Stimulated activated CD8-positive, alpha-beta memory T cell treated with anti-CD3 and anti-CD28 coated beads, Interleukin-7, amount 100 ng/mL, for 48 hours (primary cell): ENCODE data around the gene PLEKHA7.

Experiments
- DNase-seq, 2 donors: peaks; one replicate each; pipeline ENCODE4 v3.0.0-alpha.2; 2020; ENCODE audit warnings: low read depth in 1 of 2; ENCODE audit errors: extremely low read depth in 1 of 2

PLEKHA7 gene

DNA sequence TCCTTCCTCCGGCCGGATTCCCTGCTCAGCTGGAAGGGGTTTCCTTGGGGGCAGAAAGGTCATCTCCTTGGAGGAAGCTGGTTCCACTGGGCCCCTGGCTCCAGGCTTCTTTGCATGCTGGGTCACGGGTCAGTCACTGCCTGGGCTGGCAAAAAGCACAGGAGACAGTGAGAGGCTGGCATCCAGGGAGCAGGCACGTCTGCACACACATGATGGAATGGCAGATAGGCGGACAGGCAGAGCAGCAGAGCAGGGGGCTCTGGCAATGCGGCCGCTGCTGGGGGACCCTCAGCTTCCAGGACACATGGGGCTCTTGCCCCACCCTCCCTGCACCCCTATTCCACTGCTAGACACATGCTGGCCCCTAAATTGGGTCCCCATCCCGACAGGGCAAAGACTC lies 235.3 kb downstream of the PLEKHA7 start:
- DNase-seq: no peak

DNA sequence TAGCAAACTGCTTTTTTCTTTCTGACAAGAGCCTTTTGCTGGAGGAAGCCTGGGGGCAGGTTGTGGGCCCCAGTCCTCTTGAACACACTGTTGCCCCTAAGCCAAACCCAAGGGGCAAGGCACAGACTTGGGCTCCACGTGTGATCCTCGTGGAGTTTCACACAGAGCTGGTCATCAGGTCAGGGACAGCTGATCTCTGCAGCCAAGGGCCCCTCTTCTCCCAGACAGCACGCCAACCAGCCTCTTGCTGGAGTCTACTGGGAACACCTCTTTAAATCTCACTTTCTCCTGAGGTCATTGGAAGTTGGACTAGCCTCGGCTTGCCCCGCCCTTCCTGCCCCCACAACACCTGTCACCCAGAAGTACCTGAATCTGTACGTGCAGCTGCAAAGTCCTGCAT lies 235.9 kb downstream of the PLEKHA7 start:
- DNase-seq: no peak

DNA sequence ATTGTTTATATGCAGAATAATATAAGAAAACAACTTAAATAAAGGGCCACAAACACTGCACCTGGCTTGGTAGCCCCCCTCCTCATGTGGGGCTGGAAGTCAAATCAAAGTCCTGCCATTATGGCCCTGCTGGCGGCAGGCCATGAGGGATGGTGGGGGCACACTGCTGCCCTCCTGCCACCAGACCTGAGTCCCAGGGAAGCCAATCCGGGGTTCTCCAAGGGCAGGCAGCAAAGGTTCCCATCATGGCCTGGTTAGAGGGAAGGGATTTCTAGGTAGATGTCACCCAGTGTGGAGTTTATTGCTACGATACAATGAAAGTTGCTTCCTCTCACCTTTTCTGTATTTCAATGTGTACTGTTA lies 236.6 kb downstream of the PLEKHA7 start:
- DNase-seq: no peak

DNA sequence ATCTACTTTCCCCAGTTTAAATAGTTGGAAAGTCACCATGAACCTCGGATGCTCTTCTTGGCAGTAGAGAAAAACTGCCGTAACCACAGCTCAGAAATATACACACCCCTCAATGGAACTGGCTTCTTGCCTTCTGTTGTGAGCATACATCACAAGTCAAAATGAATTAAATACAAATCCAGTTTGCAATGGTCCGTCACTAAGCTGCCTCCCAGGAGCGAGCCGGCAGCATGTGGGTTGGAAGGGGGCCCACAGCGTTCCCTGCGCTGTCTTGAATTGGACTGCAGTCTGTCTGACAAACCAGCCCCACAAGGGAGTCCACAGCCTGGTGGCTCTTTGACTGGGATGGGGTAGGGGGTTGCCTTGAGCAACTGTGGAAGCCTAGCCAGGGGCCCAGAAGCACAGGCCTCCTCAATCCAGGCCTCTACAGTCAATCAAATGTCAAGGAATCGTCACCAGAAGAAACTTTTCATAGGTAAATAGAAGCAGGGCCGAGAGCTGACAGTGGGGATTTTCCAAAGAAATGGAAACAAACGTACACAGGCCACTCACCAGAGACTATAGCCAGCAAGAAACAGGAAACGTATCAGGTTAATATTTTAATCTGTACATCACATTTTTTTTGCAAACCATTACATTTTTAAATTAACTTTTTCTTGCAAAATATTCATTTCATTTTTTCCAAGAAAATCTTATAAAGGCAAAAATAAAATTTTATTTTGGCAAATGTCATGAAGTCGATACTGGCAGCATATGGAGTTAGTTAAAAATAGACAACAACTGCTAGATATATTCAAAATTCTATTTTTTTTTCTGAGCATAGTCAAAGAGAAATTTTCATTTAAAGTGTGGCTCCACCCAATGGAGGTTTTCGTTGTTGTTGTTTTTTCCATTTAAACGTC lies 237.3 kb downstream of the PLEKHA7 start:
- DNase-seq: no peak

DNA sequence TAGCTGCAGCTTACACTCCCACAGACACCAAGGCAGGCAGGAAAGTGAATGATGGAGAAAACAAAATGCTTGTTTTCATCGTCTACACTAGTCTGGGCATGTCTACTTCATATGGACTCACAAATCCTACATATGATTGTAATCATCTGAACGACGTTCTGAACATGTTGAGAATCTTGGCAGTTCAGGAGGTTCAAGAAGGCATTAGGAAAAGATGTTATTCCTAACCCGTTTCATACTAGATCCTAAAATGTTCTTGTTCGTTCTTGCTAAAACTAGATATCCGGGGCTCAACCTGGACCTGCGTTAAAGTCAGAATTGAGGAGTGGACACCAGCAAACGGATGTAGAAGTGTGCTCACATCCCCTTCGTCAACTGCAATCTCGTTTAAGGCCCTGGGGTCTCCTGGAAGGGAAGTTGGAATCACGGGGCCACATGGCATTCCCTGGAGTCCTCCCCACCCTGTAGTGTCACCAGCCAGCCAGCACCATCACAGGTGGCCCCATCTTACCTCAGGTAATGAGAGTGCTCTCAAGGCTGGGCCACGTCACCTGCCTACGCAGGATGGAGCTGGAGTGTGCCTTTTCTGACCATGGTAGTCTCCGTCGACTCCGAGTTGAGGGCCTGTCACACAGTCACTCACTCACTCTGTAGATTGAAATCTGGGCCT lies 238.5 kb downstream of the PLEKHA7 start:
- DNase-seq: no peak

DNA sequence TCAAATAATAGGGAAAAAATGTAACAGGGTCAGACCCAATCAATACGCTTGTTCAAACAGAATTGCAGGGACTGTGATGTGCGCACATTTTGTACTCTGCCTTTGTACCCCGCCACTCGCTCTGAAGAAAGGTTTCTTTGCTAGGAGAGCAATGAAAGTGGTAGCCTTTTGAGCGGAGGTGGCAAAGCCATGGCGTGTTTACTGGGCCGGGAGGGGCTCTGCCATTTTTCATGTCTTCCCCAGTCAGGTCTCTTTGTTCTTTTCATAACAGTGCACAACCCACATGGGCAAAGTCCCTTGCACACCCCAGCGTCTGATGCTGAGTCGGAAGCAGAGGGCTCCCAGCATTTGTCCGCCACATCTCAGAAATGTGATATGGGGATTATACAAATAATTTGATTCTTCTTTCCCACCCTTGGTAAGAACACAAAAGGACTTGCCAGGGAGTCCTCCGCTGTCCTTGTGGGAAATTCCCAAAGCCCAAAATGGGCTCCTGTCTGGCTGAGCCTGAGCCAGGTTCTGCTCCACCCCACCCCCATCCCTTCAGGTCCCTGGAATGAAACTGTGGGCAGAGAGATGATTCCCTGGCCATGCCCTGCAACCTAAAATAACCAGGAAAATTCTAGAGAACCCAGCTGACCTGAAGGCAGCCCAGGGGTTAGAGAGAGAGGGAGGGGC lies 239.1 kb downstream of the PLEKHA7 start:
- no peak for DNase-seq

DNA sequence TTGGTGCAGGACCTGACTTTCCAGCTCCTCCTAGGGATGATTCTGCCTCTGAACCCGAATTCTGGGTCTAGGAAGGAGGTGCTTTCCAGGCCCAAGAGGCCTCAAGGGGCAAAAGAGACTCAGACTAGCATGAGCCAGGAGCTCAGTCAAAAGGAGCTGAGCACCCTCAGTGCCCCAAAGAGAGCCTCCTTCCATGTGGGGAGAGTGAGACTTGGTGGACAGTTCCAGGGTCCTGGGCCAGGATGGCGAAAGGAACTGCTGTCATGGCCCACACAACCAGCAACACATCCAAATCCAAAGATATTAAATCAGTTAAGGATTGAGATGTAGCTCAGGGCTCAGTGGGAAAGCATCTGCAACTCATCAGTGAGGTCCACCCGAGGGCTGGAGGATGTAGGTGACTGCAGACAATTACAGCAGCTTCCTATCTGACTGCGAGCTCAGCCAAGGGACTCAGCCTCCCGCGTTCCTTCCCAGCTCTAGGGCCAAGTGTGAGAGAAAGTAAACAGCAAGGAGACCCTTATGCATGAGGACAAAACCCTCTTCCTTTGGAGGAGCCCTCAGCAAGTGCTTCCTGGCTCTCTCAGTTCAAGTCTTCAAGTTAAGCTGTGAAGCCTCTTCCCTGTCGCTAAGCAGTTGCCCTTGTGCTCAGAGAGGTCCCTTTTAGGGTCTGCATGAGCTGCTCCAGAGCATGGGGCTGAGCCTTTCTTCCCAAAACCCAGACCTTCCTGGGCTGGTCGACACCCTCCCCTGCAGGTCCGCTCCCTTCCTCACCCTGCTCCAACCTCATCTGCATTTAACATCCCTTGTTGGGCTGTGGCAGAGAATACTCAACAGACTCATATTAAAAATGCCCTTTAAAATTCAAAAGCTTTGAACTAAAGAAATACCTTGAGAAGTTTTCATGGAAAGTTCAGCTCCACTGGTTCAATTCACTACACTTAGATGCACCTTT lies 240.0 kb downstream of the PLEKHA7 start:
- no peak for DNase-seq

DNA sequence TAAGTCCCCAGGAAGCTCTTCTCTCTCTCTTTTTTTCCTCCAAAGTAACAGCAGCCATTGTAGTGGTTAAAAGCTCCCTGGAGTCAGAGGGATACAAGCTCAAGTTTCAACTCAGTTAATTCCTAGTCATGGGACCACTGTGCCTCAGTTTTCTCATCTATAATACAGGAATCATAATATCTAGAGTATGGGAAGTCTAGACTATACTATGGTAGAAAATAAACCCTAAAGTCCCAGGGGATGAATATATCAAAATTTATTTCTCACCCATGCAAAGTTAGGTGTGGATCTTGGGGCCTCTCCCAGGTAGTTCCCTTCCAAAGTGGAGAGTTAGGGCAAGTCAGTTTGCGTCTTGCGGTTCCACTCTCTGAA lies 242.1 kb downstream of the PLEKHA7 start:
- no peak for DNase-seq

DNA sequence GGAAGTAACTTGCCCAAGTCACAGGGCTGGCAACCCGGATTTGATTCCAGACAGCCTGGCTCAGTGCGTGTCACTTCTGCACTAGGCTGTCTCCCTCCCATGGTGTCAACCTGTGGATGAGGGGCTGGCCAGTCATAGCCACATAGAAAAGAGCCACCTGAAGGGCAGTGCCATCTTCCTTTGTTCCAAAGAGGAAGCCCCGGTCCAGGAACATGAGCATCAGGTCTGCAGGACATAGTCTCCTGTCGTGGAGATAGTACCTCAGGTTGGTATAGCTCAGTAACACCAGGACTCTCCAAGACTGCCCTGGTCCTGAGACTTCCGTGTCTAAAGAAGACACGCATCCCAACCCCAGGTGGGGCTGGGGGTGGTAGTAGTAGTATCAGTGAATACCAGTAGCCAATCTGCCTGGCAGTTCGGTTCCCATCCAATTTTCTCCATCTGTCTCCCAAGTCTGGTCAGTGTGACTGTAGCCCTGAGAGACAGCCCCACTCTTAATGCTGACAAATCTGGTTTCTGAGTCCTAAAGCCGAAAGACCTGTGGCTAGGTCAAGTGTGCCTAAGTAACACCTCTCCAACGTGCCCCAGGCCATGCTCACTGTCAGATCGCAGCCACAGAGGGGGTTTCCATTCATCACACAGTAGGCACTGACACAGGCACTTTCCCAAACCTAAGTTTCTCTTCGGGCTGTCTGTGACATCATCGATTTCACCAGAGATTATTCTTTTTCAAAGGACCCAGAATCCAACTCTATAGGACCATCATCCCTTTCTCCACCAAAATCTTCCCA lies 242.7 kb downstream of the PLEKHA7 start:
- no peak for DNase-seq

DNA sequence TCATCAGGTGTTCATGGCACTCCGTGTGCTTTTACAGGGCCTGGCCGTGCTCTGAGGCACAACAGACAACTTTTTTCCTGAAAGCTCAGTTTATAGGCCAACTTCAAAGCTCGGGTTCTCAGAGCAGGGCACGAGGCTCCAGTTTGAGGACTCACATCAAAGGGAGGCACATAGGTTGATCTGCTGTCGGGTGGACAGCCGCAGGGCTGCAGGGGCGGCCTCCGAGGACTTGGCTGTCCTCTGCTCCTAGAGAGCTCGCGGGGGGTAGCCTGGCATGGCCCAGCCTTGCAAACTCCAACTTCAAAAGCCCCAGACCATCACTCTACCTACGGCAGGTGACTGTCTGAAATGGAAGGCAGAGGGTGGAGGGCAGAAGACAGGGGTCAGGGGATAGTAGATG lies 244.2 kb downstream of the PLEKHA7 start:
- no peak for DNase-seq

DNA sequence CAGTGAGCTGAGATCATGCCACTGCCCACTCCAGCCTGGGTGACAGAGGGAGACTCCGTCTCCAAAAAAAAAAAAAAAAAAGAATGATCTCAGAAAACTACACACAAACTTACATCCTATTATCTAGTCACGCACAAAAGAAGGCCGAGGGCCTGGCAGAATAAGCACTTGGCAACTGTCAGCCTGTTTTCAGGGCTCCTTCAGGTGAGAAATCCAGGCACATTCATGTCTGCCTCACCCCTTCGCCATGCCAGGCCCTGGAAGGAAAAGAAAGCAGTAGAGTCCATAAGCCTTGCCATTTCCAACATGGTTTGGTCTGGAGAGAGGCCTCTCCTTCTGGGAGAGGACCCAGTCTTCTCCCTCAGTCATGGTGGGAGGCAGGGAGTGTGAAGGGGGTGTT lies 244.8 kb downstream of the PLEKHA7 start:
- no peak for DNase-seq

DNA sequence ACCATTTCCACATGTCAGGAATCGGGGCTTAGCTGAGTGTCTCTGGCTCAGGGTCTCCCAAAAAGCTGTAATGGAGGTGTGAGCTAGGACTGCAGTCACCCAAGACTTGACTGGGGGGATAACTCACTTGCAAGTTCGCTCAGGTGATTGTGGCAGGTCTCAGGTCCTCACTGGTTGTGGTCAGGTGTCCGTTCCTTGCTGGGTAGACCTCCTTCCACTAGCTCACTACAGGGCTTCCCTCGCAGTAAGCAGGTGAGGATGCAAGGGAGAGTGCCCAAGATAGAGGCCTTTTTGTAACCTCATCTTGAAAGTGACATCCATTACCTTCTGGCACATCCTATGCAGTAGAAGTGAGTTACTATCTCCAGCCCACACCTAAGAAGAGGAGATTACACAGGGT lies 246.3 kb downstream of the PLEKHA7 start:
- no peak for DNase-seq

DNA sequence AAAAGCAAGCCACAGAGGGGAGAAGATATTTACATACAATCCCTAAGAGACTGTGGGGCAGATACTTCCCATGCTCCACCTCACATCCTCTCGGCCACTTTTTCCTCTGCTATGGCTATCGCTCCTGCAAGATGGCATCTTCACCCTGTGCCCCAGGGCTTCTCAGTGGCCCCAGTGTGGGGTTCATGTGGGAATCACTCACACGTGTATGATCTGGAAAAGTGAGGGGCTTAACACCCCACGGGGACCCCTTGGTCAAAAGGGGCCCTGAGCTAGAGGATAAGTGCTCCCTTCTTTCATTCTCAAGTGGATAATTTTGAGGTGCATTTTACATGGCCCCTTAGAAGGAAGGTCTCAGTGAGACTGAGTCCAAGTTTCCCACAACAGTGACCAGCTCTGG lies 247.1 kb downstream of the PLEKHA7 start:
- DNase-seq: no peak

DNA sequence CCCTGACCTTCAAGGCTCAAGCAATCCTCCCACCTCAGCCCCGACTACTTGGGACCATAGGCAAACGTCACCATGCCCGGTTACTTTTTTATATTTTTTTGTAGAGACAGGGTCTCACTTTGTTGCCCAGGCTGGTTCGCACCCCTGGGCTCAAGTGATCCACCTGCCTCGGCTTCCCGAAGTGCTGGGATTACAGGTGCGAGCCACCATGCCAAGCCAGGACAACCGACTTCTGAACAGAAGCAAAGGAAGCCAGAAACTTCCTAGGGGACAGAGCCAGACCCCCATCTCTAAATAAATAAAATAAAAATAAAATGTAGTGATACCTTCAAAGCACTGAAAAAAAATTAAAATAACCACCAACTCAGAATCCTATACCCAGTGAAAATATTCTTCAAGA lies 249.3 kb downstream of the PLEKHA7 start:
- DNase-seq: no peak

DNA sequence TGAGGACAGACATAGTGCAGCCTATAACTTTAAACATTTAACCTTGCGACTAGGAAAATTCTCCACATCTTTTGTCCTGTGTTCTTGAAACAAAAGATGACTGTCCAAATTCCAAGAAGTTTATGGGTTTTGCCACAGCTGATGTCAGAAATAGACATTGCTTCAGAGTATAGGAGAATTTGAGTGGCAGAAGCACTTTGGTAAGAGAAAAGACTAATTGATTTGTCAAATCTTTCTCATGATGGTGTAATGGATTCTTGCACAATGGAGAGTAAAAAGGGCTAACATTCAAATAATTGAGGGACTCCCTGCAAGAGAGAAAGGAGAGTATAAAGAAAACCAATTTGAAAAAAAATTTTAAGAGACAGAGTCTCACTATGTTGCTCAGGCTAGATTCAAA lies 250.5 kb downstream of the PLEKHA7 start:
- DNase-seq: no peak

DNA sequence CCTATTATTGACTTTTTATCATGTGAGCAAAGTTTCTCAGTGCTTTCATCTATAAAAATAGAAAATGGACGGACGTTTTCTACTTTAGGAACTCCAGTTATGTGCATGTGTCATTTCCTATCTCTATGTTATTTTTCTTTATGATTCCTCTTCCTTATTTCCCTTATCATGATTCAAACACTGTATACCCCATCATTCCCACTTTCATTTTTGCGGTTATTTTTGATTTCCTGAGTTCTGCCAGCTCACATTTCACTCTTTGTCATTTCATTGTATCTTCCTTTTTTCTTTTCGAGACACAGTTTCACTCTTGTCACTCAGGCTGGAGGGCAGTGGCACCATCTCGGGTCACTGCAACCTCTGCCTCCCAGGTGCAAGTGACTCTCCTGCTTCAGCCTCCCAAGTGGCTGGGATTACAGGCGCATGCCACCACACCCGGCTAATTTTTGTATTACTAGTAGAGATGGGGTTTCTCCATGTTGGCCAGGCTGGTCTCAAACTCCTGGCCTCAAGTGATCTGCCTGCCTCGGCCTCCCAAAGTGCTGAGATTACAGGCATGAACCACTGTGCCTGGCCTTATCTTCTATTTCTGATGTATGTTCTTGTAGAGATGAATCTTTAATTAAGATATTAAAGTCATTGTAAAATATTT lies 254.2 kb downstream of the PLEKHA7 start:
- DNase-seq: no peak

DNA sequence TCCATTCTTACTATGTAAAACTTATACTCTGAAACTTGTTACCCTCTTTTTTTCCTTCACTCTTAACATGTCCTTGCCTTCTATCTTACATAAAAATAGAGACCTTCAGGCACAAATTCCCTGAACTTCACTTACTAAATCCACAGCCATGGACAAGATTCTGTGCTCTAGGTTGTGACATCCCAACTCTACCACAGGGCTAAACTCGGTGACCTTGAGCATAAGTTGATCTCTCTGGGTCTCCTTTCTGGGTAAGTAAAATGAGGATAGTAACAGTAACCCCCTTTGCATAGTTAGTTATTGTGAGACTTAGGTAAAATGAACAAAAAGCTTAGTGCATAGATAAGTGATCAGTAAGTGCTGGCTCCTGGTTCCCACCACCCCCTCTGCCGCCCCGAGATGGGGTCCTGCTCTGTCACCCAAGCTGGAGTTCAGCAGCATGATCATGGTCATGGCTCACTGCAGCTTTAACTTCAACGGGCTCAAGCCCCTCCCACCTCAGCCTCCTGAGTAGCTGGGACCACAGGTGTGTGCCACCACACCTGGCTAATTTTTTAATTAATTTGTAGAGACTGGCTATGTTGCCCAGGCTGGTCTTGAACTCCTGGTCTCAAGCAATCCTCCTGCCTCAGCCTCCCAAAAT lies 255.7 kb downstream of the PLEKHA7 start:
- no peak for DNase-seq

DNA sequence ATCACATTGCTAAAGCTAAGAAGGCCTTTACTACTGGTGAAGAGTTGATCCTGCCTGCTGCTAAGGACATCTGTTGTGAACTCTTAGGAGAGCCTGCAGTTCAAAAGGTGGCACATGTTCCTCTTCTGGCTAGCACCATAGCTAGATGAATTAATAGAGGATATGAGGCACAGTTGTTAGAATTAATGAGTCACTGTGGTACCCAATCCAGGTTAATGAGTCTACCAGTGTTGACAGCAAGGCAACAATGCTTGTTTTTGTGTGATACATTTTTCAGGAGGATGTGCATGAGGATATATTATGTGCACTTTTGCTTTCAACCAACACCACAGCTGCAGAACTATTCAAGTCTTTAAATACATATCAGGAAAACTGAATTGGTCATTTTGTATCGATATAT lies 263.8 kb downstream of the PLEKHA7 start:
- no peak for DNase-seq

DNA sequence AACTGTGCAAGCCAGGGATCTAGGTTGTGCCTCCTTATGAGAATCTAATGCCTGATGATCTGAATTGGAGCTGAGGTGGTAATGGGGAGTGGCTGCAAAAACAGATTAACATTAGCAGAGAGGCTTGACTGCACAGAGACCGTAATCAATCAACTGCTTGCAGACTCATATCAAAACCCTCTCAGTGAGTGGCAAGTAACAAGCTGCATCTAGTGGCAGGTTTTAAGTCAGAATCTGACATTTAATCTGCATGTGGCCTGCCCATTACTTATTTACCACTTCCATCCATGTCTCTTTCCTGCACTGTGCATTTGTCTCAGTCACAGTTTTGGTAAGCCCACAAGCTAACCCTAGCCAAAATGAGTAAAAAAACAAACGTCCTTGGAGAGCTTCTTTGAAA lies 264.5 kb downstream of the PLEKHA7 start:
- DNase-seq: no peak
